ENCODE measurements around the gene KDM5A.

GRCh38 chr12:232731-233614 is 156.1 kb downstream of the KDM5A start:
- TF ChIP-seq CTCF (IDR thresholded peaks at IDR 0.05; ENCODE audit: low read depth, low read length) (no peak), POLR2A (IDR thresholded peaks at IDR 0.05; ENCODE audit: extremely low read depth, insufficient read length) (no peak), MAX (IDR thresholded peaks at IDR 0.05; ENCODE audit: low read depth, low read length) (peak; percentile 81), MYC (IDR thresholded peaks at IDR 0.05; ENCODE audit: low read depth, low read length) (peak; percentile 16; the same call in 1 of the 2 replicates)
